ENCODE measurements around the gene GREB1L. TPM values are rescaled to one million over a fixed set of nuclear protein-coding genes. Genes with fewer than 3 reads are reported as not detected.

GREB1L gene
- polyA plus RNA-seq, 1 donor (not counting 4 experiments of a cell fraction or from before 2014, with no cell fraction given), result 5.5 TPM

DNA sequence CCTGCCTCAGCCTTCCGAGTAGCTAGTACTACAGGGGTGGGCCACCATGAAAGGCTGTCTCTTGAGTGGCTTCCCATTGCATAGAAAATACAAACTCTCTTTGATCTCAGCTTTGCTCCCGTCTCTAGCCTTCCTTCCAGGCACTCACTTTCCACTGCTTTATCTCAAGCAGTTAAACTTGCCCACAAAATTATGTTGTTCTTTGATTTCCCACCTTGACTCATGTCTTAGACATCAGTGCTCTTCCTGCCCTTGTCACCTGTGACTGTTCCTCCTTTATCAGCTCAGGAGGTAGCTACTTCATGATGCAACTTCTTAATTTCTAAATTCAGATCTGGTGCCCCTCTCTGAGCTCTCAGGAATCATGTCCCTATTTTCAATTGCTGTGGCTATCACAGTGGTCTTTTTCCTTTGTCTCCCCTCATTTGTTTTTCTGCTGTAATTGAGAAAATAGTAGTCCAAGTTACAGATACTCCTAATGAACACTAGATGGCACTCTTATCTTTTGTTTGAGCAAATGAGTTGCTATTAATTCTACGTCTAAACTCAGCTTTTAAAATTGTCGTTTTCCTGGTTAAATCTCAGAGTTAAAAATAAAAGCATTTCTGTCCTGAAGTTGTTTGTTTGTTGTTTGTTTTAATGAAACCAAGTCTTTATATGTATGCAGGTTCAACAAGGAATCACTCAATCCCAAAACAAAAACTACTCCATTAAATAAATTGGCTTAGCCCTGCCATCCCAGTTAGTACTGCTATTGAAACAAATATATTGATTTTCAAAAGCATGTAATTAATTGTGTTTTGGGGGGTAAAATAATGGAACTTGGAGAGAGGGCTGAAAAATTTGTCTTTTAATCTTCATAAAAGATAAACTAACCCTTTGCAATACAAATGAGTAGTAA lies 46.9 kb upstream of the GREB1L start:
- Histone ChIP-seq H3K9ac (ENCODE audit: control insufficient read depth, extremely low read depth, insufficient read depth, low read length) (no peak overlapping the region), H4K20me1 (ENCODE audit: control insufficient read depth, extremely low read depth, insufficient read depth, low read length) (no peaks in the 10 kb centered on the region), H3K4me3 (ENCODE audit: control insufficient read depth in 2 of 3, extremely low read depth in 1 of 3, insufficient read depth in 2 of 3, low read depth in 1 of 3, low read length in 3 of 3) (no peak overlapping the region), H3K9me1 (ENCODE audit: control insufficient read depth, extremely low read depth, insufficient read depth, low read length) (no peaks in the 10 kb centered on the region), H3K36me3 (ENCODE audit: control insufficient read depth in 2 of 2, extremely low read depth in 1 of 2, insufficient read depth in 2 of 2, low read length in 2 of 2) (no peaks in the 10 kb centered on the region), H3K27ac (ENCODE audit: control insufficient read depth, insufficient read depth, low read length) (no peak overlapping the region), H2AFZ (ENCODE audit: control insufficient read depth, low read length) (peak overlapping the region; percentile 27), H3K4me1 (ENCODE audit: control insufficient read depth, extremely low read depth, insufficient read depth, low read length) (peaks cover 11% of the 10 kb centered on the region), H3K79me2 (ENCODE audit: control insufficient read depth, insufficient read depth, low read length) (no peaks in the 10 kb centered on the region), H3K27me3 (ENCODE audit: control insufficient read depth, extremely low read depth, insufficient read depth, low read length) (no peaks in the 10 kb centered on the region), H3K9me3 (ENCODE audit: control insufficient read depth, low read depth, low read length) (no peaks in the 10 kb centered on the region), H3K4me2 (ENCODE audit: control insufficient read depth, extremely low read depth, insufficient read depth, low read depth, low read length) (peak overlapping the region; percentile 76)
- DNase-seq (ENCODE audit: low read depth, low spot score) (peak; percentile 38), FAIRE-seq (peak; percentile 68)
- dilution Hi-C loops (cut with MboI; ENCODE audit: extremely low pct_ligation_motif_present, low sequenced_read_pairs), result no loop called here
- TF ChIP-seq, protein P1, sequence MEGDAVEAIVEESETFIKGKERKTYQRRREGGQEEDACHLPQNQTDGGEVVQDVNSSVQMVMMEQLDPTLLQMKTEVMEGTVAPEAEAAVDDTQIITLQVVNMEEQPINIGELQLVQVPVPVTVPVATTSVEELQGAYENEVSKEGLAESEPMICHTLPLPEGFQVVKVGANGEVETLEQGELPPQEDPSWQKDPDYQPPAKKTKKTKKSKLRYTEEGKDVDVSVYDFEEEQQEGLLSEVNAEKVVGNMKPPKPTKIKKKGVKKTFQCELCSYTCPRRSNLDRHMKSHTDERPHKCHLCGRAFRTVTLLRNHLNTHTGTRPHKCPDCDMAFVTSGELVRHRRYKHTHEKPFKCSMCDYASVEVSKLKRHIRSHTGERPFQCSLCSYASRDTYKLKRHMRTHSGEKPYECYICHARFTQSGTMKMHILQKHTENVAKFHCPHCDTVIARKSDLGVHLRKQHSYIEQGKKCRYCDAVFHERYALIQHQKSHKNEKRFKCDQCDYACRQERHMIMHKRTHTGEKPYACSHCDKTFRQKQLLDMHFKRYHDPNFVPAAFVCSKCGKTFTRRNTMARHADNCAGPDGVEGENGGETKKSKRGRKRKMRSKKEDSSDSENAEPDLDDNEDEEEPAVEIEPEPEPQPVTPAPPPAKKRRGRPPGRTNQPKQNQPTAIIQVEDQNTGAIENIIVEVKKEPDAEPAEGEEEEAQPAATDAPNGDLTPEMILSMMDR (optimal IDR thresholded peaks at IDR 0.05 in 1 of 3, IDR thresholded peaks at IDR 0.05 in 1 of 3, conservative IDR thresholded peaks at IDR 0.05 in 1 of 3; ENCODE audit: extremely low read depth in 1 of 3, insufficient read depth in 2 of 3, low read length in 3 of 3), result peak in 2 of 3 experiments; percentile 44 to 70
- no peak for TF ChIP-seq EZH2 (IDR thresholded peaks at IDR 0.05; ENCODE audit: low read length)

DNA sequence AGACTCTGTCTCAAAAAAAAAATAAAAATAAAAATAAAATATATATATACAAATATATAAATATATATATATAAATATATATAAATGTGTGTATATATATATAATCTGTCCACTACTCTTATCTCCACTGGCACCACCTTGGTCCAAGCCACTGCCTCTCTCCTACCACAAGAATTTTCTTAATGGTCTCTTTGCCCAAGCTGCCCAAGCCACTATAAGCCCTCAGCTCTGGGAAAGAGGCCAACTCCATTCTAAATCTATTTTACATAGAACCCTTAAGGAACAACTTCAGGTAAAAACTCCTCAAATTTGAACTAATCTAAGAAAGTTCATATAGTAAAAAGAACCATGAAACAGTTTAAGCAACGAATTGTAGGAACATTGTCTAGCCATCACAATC lies 45.6 kb upstream of the GREB1L start:
- Histone ChIP-seq H3K9ac (ENCODE audit: control insufficient read depth, extremely low read depth, insufficient read depth, low read length) (no peak overlapping the region), H3K27me3 (ENCODE audit: control insufficient read depth, extremely low read depth, insufficient read depth, low read length) (no peaks in the 10 kb centered on the region), H3K9me3 (ENCODE audit: control insufficient read depth, low read depth, low read length) (no peaks in the 10 kb centered on the region), H3K4me1 (ENCODE audit: control insufficient read depth, extremely low read depth, insufficient read depth, low read length) (peaks cover 11% of the 10 kb centered on the region), H3K36me3 (ENCODE audit: control insufficient read depth in 2 of 2, extremely low read depth in 1 of 2, insufficient read depth in 2 of 2, low read length in 2 of 2) (no peaks in the 10 kb centered on the region), H4K20me1 (ENCODE audit: control insufficient read depth, extremely low read depth, insufficient read depth, low read length) (no peaks in the 10 kb centered on the region), H2AFZ (ENCODE audit: control insufficient read depth, low read length) (no peak overlapping the region), H3K9me1 (ENCODE audit: control insufficient read depth, extremely low read depth, insufficient read depth, low read length) (no peaks in the 10 kb centered on the region), H3K4me2 (ENCODE audit: control insufficient read depth, extremely low read depth, insufficient read depth, low read depth, low read length) (no peak overlapping the region), H3K4me3 (ENCODE audit: control insufficient read depth in 2 of 3, extremely low read depth in 1 of 3, insufficient read depth in 2 of 3, low read depth in 1 of 3, low read length in 3 of 3) (no peak overlapping the region), H3K27ac (ENCODE audit: control insufficient read depth, insufficient read depth, low read length) (no peak overlapping the region), H3K79me2 (ENCODE audit: control insufficient read depth, insufficient read depth, low read length) (no peaks in the 10 kb centered on the region)
- DNase-seq (ENCODE audit: low read depth, low spot score) (no peak), FAIRE-seq (no peak)
- TF ChIP-seq, protein P1 (optimal IDR thresholded peaks at IDR 0.05 in 1 of 3, IDR thresholded peaks at IDR 0.05 in 1 of 3, conservative IDR thresholded peaks at IDR 0.05 in 1 of 3; ENCODE audit: extremely low read depth in 1 of 3, insufficient read depth in 2 of 3, low read length in 3 of 3), result no peak
- TF ChIP-seq EZH2 (IDR thresholded peaks at IDR 0.05; ENCODE audit: low read length), result no peak
- dilution Hi-C loops (cut with MboI; ENCODE audit: extremely low pct_ligation_motif_present, low sequenced_read_pairs), result no loop called here

Data from keratinocyte (primary cell).